Ammon's horn (tissue), 1 donor: Measurements from ENCODE around the gene INKA2.

ENCODE experiments used
- DNase-seq: peaks from one replicate; pipeline ENCODE4 v3.0.0-alpha.2; 2016; ENCODE audit warnings: low spot score

The INKA2 gene

GRCh38 chr1:111699268-111699667 lies 39.9 kb downstream of the INKA2 start:
- no peak for DNase-seq

GRCh38 chr1:111696330-111696729 lies 42.9 kb downstream of the INKA2 start:
- no peak for DNase-seq

- no peak for DNase-seq
These were observed 43.4 kb downstream of the INKA2 start for GRCh38 chr1:111695801-111696200.

- DNase-seq: no peak
These were observed 47.3 kb downstream of the INKA2 start for GRCh38 chr1:111691886-111692285.

GRCh38 chr1:111690306-111690617 lies 48.9 kb downstream of the INKA2 start:
- DNase-seq: peak; percentile 65
